Measurements from ENCODE around the gene NGLY1.

Gene NGLY1

GRCh38 chr3:25782938-25783660 lies at the start of gene NGLY1:
Gene NGLY1 (minus strand): TSS chr3:25783443. CDS start chr3:25783390, 53 bp downstream.
- TF ChIP-seq GATA2 (IDR thresholded peaks at IDR 0.05; ENCODE audit: low read depth, low read length) (no peak), GATA3 (IDR thresholded peaks at IDR 0.05; ENCODE audit: low read depth, low read length) (no peak)

DNA sequence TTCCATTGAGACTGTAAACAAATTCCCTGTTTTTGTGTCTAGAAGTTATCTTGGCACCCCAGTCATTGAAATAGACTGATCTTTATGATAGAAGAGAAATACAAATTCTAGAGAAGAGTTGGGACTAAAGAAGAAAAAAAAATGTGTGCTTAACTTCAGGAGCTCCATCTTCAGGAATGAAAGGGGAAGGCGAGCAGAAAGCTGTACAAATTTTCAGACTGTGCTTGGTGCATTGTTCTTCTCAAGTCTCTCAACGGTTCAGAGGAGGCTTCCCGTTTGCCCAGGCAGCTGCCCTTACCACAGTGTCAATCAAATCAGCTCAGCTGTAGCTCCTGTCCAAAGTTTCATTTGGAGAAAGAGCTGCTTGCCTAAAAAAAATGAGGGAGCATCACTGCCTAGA lies 48.3 kb upstream of the NGLY1 start:
- TF ChIP-seq GATA3 (IDR thresholded peaks at IDR 0.05; ENCODE audit: low read depth, low read length) = no peak

DNA sequence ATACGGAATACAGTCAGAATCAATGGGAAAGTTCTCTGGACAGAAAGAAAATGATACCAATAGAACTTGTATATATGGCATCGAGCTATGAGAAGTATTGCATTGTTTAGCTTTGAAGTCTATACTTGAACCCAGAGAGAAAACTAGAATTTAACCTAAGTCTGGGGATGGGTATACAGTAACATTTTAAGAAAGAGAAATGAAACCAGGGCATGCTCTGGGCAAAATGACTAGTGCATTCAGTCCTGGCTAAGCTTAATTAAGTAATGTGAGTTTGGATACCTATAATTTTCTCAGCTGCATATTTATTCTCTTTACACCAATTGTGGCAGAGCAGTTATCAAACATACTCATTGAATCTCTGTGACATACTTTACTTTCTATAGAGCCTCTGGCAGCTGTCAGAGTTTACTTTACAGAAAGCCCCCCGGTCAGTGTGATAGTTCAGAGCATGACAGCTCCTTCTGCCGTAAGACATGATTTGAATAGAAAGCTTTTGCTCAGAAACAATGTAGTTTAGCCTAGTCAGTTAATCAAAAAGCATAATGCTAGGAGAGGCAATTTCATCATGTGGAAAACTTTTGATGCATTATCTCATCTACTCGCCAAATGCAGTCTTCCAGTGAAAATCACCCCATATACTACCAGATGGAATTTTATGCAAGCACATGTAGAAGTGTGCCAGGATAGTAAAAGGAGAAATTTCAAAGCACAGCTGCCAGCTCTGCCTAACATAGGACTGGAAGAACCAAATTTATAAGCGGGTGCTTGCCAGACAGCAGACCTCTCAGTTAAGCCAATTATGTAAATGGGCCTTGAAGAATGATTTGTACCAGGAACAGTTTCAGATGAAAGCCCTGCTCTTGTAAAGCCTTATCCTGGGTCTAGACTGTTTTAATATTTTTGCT lies 47.4 kb upstream of the NGLY1 start:
- TF ChIP-seq GATA2 (IDR thresholded peaks at IDR 0.05; ENCODE audit: low read depth, low read length) = peak; percentile 19; the same call in 1 of the 2 replicates
- TF ChIP-seq GATA3 (IDR thresholded peaks at IDR 0.05; ENCODE audit: low read depth, low read length) = no peak

DNA sequence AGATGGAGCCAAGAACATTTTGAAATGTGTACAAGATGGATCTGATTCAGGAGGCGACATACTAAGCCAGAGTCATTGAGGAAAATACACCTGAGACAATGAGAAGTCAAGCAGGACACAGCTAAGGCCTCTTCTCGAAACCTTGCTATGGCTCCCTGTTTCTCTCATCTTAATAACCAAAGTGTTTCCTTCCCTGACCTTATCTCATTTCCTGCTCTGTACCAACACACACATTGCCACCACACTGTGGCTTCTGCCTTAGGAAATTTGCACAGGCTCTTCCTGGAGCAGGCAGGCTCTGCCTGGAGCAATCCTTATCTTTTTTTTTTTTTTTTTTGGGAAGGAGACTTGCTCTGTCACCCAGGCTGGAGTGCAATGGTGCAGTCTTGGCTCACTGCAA lies 43.3 kb upstream of the NGLY1 start:
- no peak for TF ChIP-seq GATA3 (IDR thresholded peaks at IDR 0.05; ENCODE audit: low read depth, low read length)
- TF ChIP-seq GATA2 (IDR thresholded peaks at IDR 0.05; ENCODE audit: low read depth, low read length) = no peak

- TF ChIP-seq GATA3 (IDR thresholded peaks at IDR 0.05; ENCODE audit: low read depth, low read length) (no peak), GATA2 (IDR thresholded peaks at IDR 0.05; ENCODE audit: low read depth, low read length) (no peak)
Observed at GRCh38 chr3:25823314-25823713, 40.1 kb upstream of the NGLY1 start.

- TF ChIP-seq GATA2 (IDR thresholded peaks at IDR 0.05; ENCODE audit: low read depth, low read length) = no peak
- TF ChIP-seq GATA3 (IDR thresholded peaks at IDR 0.05; ENCODE audit: low read depth, low read length) = no peak
Observed at GRCh38 chr3:25821746-25822573, 38.7 kb upstream of the NGLY1 start.

GRCh38 chr3:25820816-25821486 lies 37.7 kb upstream of the NGLY1 start:
- no peak for TF ChIP-seq GATA3 (IDR thresholded peaks at IDR 0.05; ENCODE audit: low read depth, low read length)
- TF ChIP-seq GATA2 (IDR thresholded peaks at IDR 0.05; ENCODE audit: low read depth, low read length) = no peak

DNA sequence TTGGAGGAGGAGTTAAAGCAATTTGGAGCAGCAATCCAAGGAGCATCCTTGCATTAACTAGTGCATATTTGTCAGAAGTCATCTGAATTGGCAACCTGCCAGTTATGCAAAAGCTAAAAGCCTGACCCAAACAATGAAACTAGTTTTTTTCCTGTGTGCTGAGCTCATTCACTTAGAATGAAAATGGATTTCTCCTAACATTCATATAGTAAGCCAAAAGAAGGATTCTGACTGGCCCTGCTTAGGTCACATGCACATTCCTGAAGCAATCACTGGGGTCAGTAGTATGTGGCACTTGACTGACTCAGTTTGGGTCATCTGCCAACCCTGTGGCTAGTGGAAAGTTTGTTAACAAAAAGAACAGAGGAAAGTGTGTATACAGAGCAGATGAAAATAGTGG lies 37.1 kb upstream of the NGLY1 start:
- TF ChIP-seq GATA2 (IDR thresholded peaks at IDR 0.05; ENCODE audit: low read depth, low read length) = no peak
- no peak for TF ChIP-seq GATA3 (IDR thresholded peaks at IDR 0.05; ENCODE audit: low read depth, low read length)

DNA sequence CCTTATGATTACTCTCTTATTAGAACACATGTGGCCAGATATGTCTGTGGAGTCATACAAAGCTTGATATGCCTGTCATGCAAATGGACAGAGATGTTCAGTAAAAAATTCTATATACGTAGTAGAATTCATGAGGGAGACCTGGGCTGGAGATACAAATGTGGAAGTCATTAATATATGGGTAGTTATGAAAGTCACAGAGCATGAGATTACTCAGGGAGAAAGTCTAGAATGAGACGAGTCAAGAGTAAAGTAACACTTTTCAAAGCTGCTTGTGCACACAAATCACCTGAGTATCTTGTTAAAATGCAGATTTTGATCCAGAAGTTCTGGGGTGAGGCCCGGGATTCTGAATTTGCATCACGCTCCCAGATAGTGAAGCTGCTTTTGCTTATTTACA lies 35.1 kb upstream of the NGLY1 start:
- TF ChIP-seq GATA3 (IDR thresholded peaks at IDR 0.05; ENCODE audit: low read depth, low read length) (no peak), GATA2 (IDR thresholded peaks at IDR 0.05; ENCODE audit: low read depth, low read length) (no peak)

GRCh38 chr3:25817638-25818037 lies 34.4 kb upstream of the NGLY1 start:
- TF ChIP-seq GATA2 (IDR thresholded peaks at IDR 0.05; ENCODE audit: low read depth, low read length) = no peak
- no peak for TF ChIP-seq GATA3 (IDR thresholded peaks at IDR 0.05; ENCODE audit: low read depth, low read length)

DNA sequence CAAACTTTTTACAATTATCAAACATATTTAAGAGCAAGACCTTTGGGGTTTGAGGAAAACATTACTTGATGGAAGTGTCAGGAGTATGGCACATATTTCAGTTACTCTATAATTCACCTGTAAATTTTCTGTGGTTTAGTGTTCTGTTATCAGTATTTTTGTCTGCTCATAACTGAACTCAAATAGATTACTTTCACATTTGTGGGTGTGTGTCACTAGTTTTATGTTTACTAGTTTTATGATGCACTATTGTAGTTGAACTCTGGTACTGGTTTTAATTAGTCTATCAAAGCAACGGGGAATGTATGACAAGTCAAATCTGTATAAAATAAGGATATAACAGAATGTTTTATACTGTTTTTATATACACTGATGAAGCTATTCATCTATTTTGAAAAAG lies 33.9 kb upstream of the NGLY1 start:
- TF ChIP-seq GATA2 (IDR thresholded peaks at IDR 0.05; ENCODE audit: low read depth, low read length) (no peak), GATA3 (IDR thresholded peaks at IDR 0.05; ENCODE audit: low read depth, low read length) (no peak)

GRCh38 chr3:25812644-25813043 lies 29.4 kb upstream of the NGLY1 start:
- no peak for TF ChIP-seq GATA3 (IDR thresholded peaks at IDR 0.05; ENCODE audit: low read depth, low read length)
- no peak for TF ChIP-seq GATA2 (IDR thresholded peaks at IDR 0.05; ENCODE audit: low read depth, low read length)

DNA sequence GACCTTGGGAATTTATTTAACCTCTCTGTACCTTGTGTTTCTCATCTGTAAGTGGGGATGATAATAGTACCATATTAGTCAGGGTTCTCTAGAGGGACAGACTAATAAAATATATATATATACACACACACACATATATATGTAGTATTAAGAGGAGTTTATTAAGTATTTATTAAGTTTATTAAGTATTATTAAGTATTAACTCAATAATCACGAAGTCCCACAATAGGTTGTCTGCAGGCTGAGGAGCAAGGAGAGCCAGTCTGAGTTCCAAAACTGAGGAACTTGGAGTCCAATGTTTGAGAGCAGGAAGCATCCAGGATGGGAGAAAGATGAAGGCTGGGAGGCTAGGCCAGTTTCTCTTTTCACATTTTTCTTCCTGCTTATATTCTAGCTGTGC lies 21.4 kb upstream of the NGLY1 start:
- TF ChIP-seq GATA3 (IDR thresholded peaks at IDR 0.05; ENCODE audit: low read depth, low read length) (no peak), GATA2 (IDR thresholded peaks at IDR 0.05; ENCODE audit: low read depth, low read length) (no peak)
